BE2C (cell line): ENCODE measurements around the gene ZNF556.

ENCODE experiments used
- DNase-seq: peaks from one replicate; pipeline ENCODE4 v3.0.0-alpha.2; 2020
- H3K27me3 ChIP-seq: fragments of 250-450 bp; sonication (Bioruptor Pico); 2 replicates; pipeline ENCODE4 v1.5.1; 2020; ENCODE audit warnings: mild to moderate bottlenecking
- H3K36me3 ChIP-seq: fragments of 250-450 bp; sonication (Bioruptor Pico); 2 replicates; pipeline ENCODE4 v1.5.1; 2020; ENCODE audit warnings: mild to moderate bottlenecking
- H3K4me1 ChIP-seq: fragments of 250-450 bp; sonication (Bioruptor Pico); 2 replicates; pipeline ENCODE4 v1.5.1; 2020
- H3K4me3 ChIP-seq: 2 replicates; pipeline ENCODE4 v1.5.1; 2011; ENCODE audit warnings: low read depth, low read length
- H3K9me3 ChIP-seq: fragments of 250-450 bp; sonication (Bioruptor Pico); 2 replicates; pipeline ENCODE4 v1.5.1; 2020
- CTCF ChIP-seq: IDR thresholded peaks from 2 replicates; pipeline ENCODE4 v1.5.1; 2012; ENCODE audit warnings: mild to moderate bottlenecking, low read depth, low read length

ZNF556 gene

DNA sequence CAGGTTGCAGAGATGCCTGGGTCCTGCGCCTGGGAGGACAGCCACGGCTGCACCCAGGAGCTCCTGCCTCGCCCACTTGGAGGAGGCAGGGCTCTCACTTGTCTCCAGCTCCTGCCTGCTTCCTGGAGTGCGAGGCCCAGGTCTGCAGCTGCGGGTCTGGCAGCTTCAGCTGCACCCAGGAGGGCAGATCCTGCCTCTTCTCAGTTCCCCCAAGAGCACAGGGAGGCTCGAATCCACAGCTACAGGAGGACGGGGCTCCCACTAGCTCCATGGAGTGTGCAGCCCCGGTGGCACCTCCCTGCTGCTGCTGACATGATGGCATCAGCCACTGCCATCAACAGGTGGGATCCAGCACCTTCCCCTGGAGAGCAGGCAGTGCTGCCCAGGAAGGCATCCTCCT is 43.0 kb upstream of the ZNF556 start:
- Histone ChIP-seq H3K9me3 (no peaks in the 10 kb centered on the region), H3K4me3 (no peak overlapping the region), H3K4me1 (no peaks in the 10 kb centered on the region), H3K36me3 (no peaks in the 10 kb centered on the region), H3K27me3 (no peaks in the 10 kb centered on the region)
- no peak for TF ChIP-seq CTCF
- DNase-seq = no peak

- no peak for TF ChIP-seq CTCF
- DNase-seq = no peak
These were observed 40.1 kb upstream of the ZNF556 start for GRCh38 chr19:2827022-2827421.

GRCh38 chr19:2827840-2828489 is 39.2 kb upstream of the ZNF556 start:
- no peak for DNase-seq
- Histone ChIP-seq H3K4me1 (no peaks in the 10 kb centered on the region), H3K27me3 (no peaks in the 10 kb centered on the region), H3K4me3 (no peak overlapping the region), H3K9me3 (peaks cover 4% of the 10 kb centered on the region; the same call in 1 of the 2 replicates), H3K36me3 (no peaks in the 10 kb centered on the region)
- no peak for TF ChIP-seq CTCF

More at GRCh38 chr19:2827022-2827421, 40.1 kb upstream of the ZNF556 start:
- H3K4me1 ChIP-seq = no peaks in the 10 kb centered on the region
- no peaks in the 10 kb centered on the region for H3K36me3 ChIP-seq
- no peaks in the 10 kb centered on the region for H3K9me3 ChIP-seq
- no peak overlapping the region for H3K4me3 ChIP-seq
- H3K27me3 ChIP-seq = no peaks in the 10 kb centered on the region

GRCh38 chr19:2834294-2834871 is 32.8 kb upstream of the ZNF556 start:
- H3K27me3 ChIP-seq = no peaks in the 10 kb centered on the region
- no peak for DNase-seq
- peaks cover 16% of the 10 kb centered on the region for H3K9me3 ChIP-seq
- H3K4me3 ChIP-seq = no peak overlapping the region
- no peaks in the 10 kb centered on the region for H3K4me1 ChIP-seq
- no peak for TF ChIP-seq CTCF
- H3K36me3 ChIP-seq = no peaks in the 10 kb centered on the region

- TF ChIP-seq CTCF = no peak
- Histone ChIP-seq H3K9me3 (peaks cover 16% of the 10 kb centered on the region), H3K4me1 (no peaks in the 10 kb centered on the region), H3K36me3 (no peaks in the 10 kb centered on the region), H3K4me3 (no peak overlapping the region), H3K27me3 (no peaks in the 10 kb centered on the region)
- no peak for DNase-seq
These were observed 29.7 kb upstream of the ZNF556 start for GRCh38 chr19:2837430-2837829.
